Endodermal cell (in vitro differentiated cells): Measurements from ENCODE around the gene ST3GAL5. TPM values are rescaled to one million over a fixed set of nuclear protein-coding genes. Genes with fewer than 3 reads are reported as not detected.

Experiments
- DNase-seq: peaks from one replicate; pipeline ENCODE4 v3.0.0-alpha.2; 2017
- H3K27ac ChIP-seq: 2 replicates; pipeline ENCODE4 v1.5.1; 2013; ENCODE audit warnings: mild to moderate bottlenecking, low read depth, low read length, moderate library complexity
- H3K27me3 ChIP-seq: 2 replicates; pipeline ENCODE4 v1.6.1; 2013; ENCODE audit warnings: mild to moderate bottlenecking, low read length, moderate library complexity; ENCODE audit not compliant: insufficient read depth, control insufficient read depth, poor library complexity, severe bottlenecking
- H3K36me3 ChIP-seq: 2 replicates; pipeline ENCODE4 v1.7.0; 2013; ENCODE audit warnings: mild to moderate bottlenecking, low read length, moderate library complexity; ENCODE audit not compliant: control insufficient read depth, insufficient read depth
- H3K4me1 ChIP-seq: one replicate; pipeline ENCODE4 v1.7.0; 2013; ENCODE audit warnings: low read length; ENCODE audit not compliant: control insufficient read depth, insufficient read depth
- H3K4me3 ChIP-seq: 2 replicates; pipeline ENCODE4 v1.5.1; 2013; ENCODE audit warnings: mild to moderate bottlenecking, low read length, moderate library complexity
- H3K9ac ChIP-seq: 2 replicates; pipeline ENCODE4 v1.6.1; 2013; ENCODE audit warnings: mild to moderate bottlenecking, low read length, moderate library complexity; ENCODE audit not compliant: poor library complexity, severe bottlenecking; ENCODE audit errors: extremely low read depth
- H3K9me3 ChIP-seq: 2 replicates; pipeline ENCODE4 v1.6.1; 2013; ENCODE audit warnings: mild to moderate bottlenecking, low read length, moderate library complexity; ENCODE audit not compliant: control insufficient read depth
- H3K27ac Mint-ChIP-seq: 2 replicates; pipeline ENCODE4 v1.8.0; 2020; ENCODE audit warnings: mixed read lengths
- H3K27me3 Mint-ChIP-seq: 2 replicates; pipeline ENCODE4 v1.8.0; 2021; ENCODE audit warnings: mild to moderate bottlenecking, mixed read lengths; ENCODE audit not compliant: insufficient read depth
- H3K36me3 Mint-ChIP-seq: 2 replicates; pipeline ENCODE4 v1.8.0; 2020; ENCODE audit warnings: low read depth, mixed read lengths
- H3K4me1 Mint-ChIP-seq: 2 replicates; pipeline ENCODE4 v1.8.0; 2020; ENCODE audit warnings: mixed read lengths
- H3K4me3 Mint-ChIP-seq: 2 replicates; pipeline ENCODE4 v1.8.0; 2020; ENCODE audit warnings: mild to moderate bottlenecking, moderate library complexity, mixed read lengths
- H3K9me3 Mint-ChIP-seq: 2 replicates; pipeline ENCODE4 v1.8.0; 2020; ENCODE audit warnings: mild to moderate bottlenecking, mixed read lengths
- WGBS, 2 experiments: methylation state at CpG; one replicate each; pipeline versions ENCODE4 v1.1.5 to v1.1.7; 2013; ENCODE audit warnings: missing lambda C conversion rate in 2 of 2, mixed read lengths in 1 of 2; ENCODE audit not compliant: insufficient coverage in 1 of 2, insufficient read length in 1 of 2; 5-methylcytosine and 5-hydroxymethylcytosine counted together
- total RNA-seq, 2 donors: library from RNA; stranded (reverse); fragmentation: NEBNext Ultra II Directional in 1 of 2; extraction: Animal tissue kit (Norgen Biotek cat#: 25700) in 1 of 2; gene quantifications; 2 replicates in 1 of 2; 3 replicates in 1 of 2; pipeline ENCODE4 v1.2.1, GENCODE V29; 2021
- TF ChIP-seq, protein P1 (sequence below): fragments of 200-600 bp; sonication (generic); conservative IDR thresholded peaks from 2 replicates; pipeline ENCODE4 v1.5.0; 2021; ENCODE audit warnings: antibody characterized with exemption, mild to moderate bottlenecking

Gene ST3GAL5
- total RNA-seq, 2 donors from 2014 or later: 26.6 to 27.4 TPM

- Histone ChIP-seq H3K4me1 (no peaks in the 10 kb centered on the region), H3K27me3 (peaks cover 9% of the 10 kb centered on the region), H3K9ac (no peak overlapping the region), H3K36me3 (no peaks in the 10 kb centered on the region), H3K9me3 (no peaks in the 10 kb centered on the region), H3K27ac (no peak overlapping the region), H3K4me3 (no peak overlapping the region)
- H3K4me1 Mint-ChIP-seq: peaks cover 6% of the 10 kb centered on the region
- WGBS, 2 experiments: 92 to 93% methylated on average over 3 to 4 of the region's 4 CpGs
- H3K4me3 Mint-ChIP-seq: no peak overlapping the region
- no peak for DNase-seq
- no peaks in the 10 kb centered on the region for H3K9me3 Mint-ChIP-seq
- H3K36me3 Mint-ChIP-seq: no peaks in the 10 kb centered on the region
- TF ChIP-seq, protein P1, sequence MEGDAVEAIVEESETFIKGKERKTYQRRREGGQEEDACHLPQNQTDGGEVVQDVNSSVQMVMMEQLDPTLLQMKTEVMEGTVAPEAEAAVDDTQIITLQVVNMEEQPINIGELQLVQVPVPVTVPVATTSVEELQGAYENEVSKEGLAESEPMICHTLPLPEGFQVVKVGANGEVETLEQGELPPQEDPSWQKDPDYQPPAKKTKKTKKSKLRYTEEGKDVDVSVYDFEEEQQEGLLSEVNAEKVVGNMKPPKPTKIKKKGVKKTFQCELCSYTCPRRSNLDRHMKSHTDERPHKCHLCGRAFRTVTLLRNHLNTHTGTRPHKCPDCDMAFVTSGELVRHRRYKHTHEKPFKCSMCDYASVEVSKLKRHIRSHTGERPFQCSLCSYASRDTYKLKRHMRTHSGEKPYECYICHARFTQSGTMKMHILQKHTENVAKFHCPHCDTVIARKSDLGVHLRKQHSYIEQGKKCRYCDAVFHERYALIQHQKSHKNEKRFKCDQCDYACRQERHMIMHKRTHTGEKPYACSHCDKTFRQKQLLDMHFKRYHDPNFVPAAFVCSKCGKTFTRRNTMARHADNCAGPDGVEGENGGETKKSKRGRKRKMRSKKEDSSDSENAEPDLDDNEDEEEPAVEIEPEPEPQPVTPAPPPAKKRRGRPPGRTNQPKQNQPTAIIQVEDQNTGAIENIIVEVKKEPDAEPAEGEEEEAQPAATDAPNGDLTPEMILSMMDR: no peak
- H3K27me3 Mint-ChIP-seq: peaks cover 20% of the 10 kb centered on the region
- H3K27ac Mint-ChIP-seq: no peak overlapping the region
These were observed 95.2 kb downstream of the ST3GAL5 start for GRCh38 chr2:85793584-85793983.

DNA sequence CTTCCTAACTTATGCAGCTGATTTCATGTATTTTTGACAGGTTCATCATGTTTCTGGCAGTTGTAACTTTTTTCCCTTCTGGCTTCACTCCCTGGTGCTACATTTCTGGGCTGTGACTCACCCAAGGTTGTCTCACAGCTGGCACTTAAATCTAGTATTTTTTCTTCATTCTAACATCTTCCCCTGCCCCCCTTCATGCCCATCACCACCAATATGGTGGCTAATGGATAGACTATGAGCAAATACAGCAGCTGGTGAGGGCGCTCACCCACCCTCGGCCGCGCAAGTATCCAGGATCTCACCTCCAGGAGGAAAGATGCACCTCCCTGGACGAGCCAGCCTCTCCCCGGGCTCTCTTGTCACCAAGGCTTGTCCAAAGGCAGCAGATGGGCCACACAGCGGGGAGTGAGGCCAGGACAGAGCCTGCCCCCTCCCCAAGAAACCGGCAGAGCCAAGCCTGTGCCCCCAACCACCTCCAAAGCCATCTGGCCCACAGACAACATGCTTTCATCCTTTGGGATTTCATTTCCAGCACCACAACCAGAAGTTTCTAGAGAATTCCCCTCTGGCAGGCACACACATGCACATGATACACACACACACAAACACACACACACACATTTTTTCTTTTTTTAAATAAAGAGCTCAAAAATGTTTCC, 95.9 kb downstream of the ST3GAL5 start:
- WGBS, 2 experiments: 90 to 100% methylated on average over 4 to 8 of the region's 8 CpGs
- TF ChIP-seq, protein P1: no peak
- H3K9me3 ChIP-seq: no peaks in the 10 kb centered on the region
- no peak overlapping the region for H3K4me3 ChIP-seq
- H3K4me1 Mint-ChIP-seq: peaks cover 6% of the 10 kb centered on the region
- no peak overlapping the region for H3K27ac Mint-ChIP-seq
- H3K4me1 ChIP-seq: no peaks in the 10 kb centered on the region
- H3K36me3 Mint-ChIP-seq: no peaks in the 10 kb centered on the region
- H3K9me3 Mint-ChIP-seq: no peaks in the 10 kb centered on the region
- H3K27me3 ChIP-seq: peaks cover 9% of the 10 kb centered on the region
- H3K27me3 Mint-ChIP-seq: peaks cover 20% of the 10 kb centered on the region
- H3K4me3 Mint-ChIP-seq: no peak overlapping the region
- DNase-seq: no peak
- H3K27ac ChIP-seq: no peak overlapping the region
- H3K36me3 ChIP-seq: no peaks in the 10 kb centered on the region
- H3K9ac ChIP-seq: no peak overlapping the region

- Mint-ChIP-seq H3K36me3 (no peaks in the 10 kb centered on the region), H3K4me3 (no peak overlapping the region), H3K27me3 (peaks cover 20% of the 10 kb centered on the region), H3K4me1 (peaks cover 6% of the 10 kb centered on the region), H3K27ac (no peak overlapping the region), H3K9me3 (no peaks in the 10 kb centered on the region)
- no peak for DNase-seq
- H3K36me3 ChIP-seq: no peaks in the 10 kb centered on the region
- no peak overlapping the region for H3K4me3 ChIP-seq
- H3K9me3 ChIP-seq: no peaks in the 10 kb centered on the region
- no peak overlapping the region for H3K27ac ChIP-seq
- WGBS, 2 experiments: 93 to 95% methylated on average over 20 to 22 of the region's 22 CpGs
- no peak overlapping the region for H3K9ac ChIP-seq
- no peaks in the 10 kb centered on the region for H3K4me1 ChIP-seq
- H3K27me3 ChIP-seq: peaks cover 9% of the 10 kb centered on the region
- TF ChIP-seq, protein P1: no peak
These were observed 96.9 kb downstream of the ST3GAL5 start for GRCh38 chr2:85791704-85792565.
